Fibroblast of the aortic adventitia (primary cell): Measurements from ENCODE around the gene MOB2. TPM values are rescaled to one million over a fixed set of nuclear protein-coding genes. Genes with fewer than 3 reads are reported as not detected.

ENCODE experiments used
- DNase-seq: peaks from one replicate; pipeline ENCODE4 v3.0.0-alpha.2; 2010; ENCODE audit warnings: low read depth
- H3K4me3 ChIP-seq: 2 replicates; pipeline ENCODE4 v1.5.1; 2011; ENCODE audit warnings: low read depth, mild to moderate bottlenecking, control low read depth, low read length, moderate library complexity
- CTCF ChIP-seq: IDR thresholded peaks from 2 replicates; pipeline ENCODE4 v1.5.1; 2011; ENCODE audit warnings: mild to moderate bottlenecking, low read length, control low read depth, inconsistent platforms; ENCODE audit not compliant: insufficient read depth
- total RNA-seq: library from RNA; depleted of rRNA; stranded (reverse); fragments of >200 nt; gene quantifications from 2 replicates; pipeline ENCODE4 v1.2.3, GENCODE V29; 2012; ENCODE audit warnings: low replicate concordance

MOB2 gene
- total RNA-seq, 1 donor, result 13.9 TPM

DNA sequence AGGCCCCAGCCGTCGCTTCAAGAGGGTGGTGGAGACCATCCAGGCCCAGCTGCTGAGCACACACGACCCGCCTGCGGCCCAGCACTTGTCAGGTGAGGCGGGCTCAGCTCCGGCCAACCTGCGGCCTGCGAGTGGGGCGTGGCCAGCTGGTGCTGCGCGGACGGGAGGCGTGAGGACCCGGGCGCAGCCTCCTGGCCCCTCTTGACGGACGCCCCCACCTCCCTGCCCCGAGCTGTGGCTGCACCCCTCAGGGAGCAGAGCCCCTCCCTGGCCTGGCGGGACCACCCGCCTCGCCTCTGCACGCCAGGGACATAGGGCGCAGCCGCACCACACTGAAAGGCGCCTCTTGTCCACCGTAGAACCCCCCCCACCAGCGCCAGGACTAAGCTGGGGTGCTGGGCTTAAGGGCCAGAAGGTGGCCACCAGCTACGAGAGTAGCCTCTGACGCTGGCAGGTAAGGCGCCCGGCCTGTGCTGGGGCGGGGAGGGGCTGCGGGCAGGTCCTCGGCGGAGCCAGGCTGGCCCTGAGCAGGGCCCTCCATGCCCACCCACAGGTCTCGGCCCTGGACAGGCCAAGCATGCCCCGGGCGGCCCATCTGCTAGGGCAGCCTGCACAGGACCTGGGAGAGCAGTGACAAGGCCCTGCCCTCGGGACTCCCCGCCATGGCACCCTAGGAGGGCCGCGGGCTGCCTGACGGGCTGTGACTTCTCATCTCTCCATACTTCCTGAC, 29.8 kb downstream of the MOB2 start:
- no peak for TF ChIP-seq CTCF
- no peak overlapping the region for H3K4me3 ChIP-seq
- no peak for DNase-seq

DNA sequence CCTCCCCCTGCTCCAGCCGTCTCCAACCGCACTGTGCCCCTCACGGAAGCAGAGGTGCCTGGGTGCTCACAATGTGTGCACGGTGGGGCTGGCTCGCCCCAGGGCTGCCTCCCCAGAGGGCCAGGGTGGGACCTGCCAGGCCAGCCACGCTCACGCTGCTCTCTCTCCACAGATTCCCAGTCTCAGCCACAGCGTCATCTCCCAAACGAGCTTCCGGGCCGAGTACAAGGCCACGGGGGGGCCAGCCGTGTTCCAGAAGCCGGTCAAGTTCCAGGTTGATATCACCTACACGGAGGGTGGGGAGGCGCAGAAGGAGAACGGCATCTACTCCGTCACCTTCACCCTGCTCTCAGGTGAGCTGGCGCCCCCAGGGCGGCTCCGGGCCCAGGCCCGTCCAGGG, 30.4 kb downstream of the MOB2 start:
- H3K4me3 ChIP-seq, result no peak overlapping the region
- DNase-seq, result no peak
- TF ChIP-seq CTCF, result no peak

GRCh38 chr11:1455763-1456060, 30.9 kb downstream of the MOB2 start:
- no peak for DNase-seq
- no peak for TF ChIP-seq CTCF
- H3K4me3 ChIP-seq, result no peak overlapping the region

- TF ChIP-seq CTCF, result no peak
- DNase-seq, result no peak
- no peak overlapping the region for H3K4me3 ChIP-seq
These were observed 31.4 kb downstream of the MOB2 start for GRCh38 chr11:1455032-1455762.

DNA sequence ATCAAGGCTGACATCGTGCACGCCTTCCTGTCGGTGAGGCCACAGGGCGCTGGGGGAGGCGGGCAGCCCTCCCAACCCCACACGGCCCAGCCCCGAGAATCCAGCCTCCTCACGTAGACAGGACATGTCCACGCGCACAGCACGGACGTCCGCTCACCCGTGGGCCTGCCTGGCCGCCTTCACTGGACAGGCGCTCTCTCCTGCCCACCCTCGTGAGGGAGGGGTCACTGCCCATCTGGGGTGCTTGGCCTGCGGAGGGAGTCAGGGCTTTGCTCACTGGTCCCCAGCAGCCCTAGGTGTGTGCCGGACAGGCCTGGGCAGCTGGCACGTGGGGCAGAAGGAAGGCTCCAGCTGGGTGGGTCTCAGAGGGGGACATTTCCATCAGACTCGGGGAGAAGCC, 32.0 kb downstream of the MOB2 start:
- no peak for DNase-seq
- H3K4me3 ChIP-seq, result no peak overlapping the region
- no peak for TF ChIP-seq CTCF

DNA sequence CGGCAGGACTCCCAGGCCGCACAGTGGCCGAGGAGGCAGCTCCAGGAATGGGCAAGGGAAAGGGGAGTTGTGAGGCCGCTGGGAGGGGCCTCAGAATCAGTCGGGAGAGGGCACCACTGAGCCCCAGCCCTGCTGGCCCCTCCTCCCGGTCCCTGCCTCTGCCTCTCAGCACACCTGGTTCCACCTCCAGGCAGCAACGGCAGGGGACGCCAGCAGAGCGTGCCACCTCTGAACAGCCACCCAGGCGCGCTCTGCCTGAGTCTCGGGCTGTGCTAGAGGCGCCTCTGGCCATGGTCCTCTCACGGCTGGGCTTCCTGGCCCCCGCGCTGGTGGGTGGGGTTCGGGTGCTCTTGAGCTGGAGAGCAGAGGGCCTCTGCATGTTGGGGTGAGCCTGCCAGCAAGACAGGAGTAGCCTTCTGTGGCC, 33.0 kb downstream of the MOB2 start:
- H3K4me3 ChIP-seq, result no peak overlapping the region
- DNase-seq, result no peak
- no peak for TF ChIP-seq CTCF
